Measurements from ENCODE around the gene LYAR. TPM values are rescaled to one million over a fixed set of nuclear protein-coding genes. Genes with fewer than 3 reads are reported as not detected.

LYAR gene
- total RNA-seq, 1 experiment from 2014 or later: 15.7 TPM

- no peak overlapping the region for H3K27ac ChIP-seq
- no peaks in the 10 kb centered on the region for H4K20me1 ChIP-seq (ENCODE audit: insufficient read depth)
- H3K4me3 ChIP-seq: no peak overlapping the region
- ChIA-PET CTCF (no interaction called here), POLR2A (ENCODE audit: unreplicated experiment) (no interaction called here)
- no peak overlapping the region for H3K4me2 ChIP-seq
- H3K9me3 ChIP-seq (ENCODE audit: insufficient read depth, low read depth): no peaks in the 10 kb centered on the region
- intact Hi-C loops (cut with micrococcal nuclease; ENCODE audit: unreplicated experiment): no loop called here
- H3F3A ChIP-seq (ENCODE audit: insufficient read depth, low read depth): no peaks in the 10 kb centered on the region
- H3K79me2 ChIP-seq (ENCODE audit: low read depth): no peaks in the 10 kb centered on the region
- no TSS peak for BruUV-seq (replicated peaks)
- H3K36me3 ChIP-seq (ENCODE audit: low read depth): no peaks in the 10 kb centered on the region
- H2AFZ ChIP-seq: no peak overlapping the region
- no peaks in the 10 kb centered on the region for H3K27me3 ChIP-seq (ENCODE audit: insufficient read depth, low read depth)
- TF ChIP-seq, protein P1, sequence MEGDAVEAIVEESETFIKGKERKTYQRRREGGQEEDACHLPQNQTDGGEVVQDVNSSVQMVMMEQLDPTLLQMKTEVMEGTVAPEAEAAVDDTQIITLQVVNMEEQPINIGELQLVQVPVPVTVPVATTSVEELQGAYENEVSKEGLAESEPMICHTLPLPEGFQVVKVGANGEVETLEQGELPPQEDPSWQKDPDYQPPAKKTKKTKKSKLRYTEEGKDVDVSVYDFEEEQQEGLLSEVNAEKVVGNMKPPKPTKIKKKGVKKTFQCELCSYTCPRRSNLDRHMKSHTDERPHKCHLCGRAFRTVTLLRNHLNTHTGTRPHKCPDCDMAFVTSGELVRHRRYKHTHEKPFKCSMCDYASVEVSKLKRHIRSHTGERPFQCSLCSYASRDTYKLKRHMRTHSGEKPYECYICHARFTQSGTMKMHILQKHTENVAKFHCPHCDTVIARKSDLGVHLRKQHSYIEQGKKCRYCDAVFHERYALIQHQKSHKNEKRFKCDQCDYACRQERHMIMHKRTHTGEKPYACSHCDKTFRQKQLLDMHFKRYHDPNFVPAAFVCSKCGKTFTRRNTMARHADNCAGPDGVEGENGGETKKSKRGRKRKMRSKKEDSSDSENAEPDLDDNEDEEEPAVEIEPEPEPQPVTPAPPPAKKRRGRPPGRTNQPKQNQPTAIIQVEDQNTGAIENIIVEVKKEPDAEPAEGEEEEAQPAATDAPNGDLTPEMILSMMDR (conservative IDR thresholded peaks at IDR 0.05): no peak
- TF ChIP-seq EZH2 (IDR thresholded peaks at IDR 0.05; ENCODE audit: low read depth): no peak
- no peaks in the 10 kb centered on the region for H3K9me2 ChIP-seq (ENCODE audit: insufficient read depth)
- no peaks in the 10 kb centered on the region for H3K4me1 ChIP-seq (replicated peaks; ENCODE audit: insufficient read depth)
- no peak for DNase-seq
These were observed 36.2 kb upstream of the LYAR start for GRCh38 chr4:4326166-4326565.

DNA sequence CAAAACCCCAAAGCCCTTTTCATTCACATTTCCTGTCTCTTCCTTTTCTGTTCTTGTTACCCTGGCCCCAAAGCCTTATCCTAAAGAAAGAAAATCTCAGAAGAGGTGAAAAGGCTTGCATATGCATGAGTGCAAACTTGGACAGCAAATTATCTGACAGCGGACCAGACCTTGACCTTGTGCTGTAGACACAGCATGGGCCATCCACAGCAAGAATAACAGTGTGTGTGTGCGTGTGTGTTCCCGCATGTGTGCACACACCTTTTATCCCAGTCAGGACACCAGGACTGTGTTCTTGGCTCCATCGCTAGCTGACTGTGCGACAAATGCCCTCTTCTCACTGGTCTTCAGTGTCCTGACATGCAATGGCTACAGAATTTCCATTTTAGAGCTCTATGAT, 35.4 kb upstream of the LYAR start:
- no peak overlapping the region for H3K4me2 ChIP-seq
- intact Hi-C loops (cut with micrococcal nuclease; ENCODE audit: unreplicated experiment): no loop called here
- H3K4me1 ChIP-seq (replicated peaks; ENCODE audit: insufficient read depth): no peaks in the 10 kb centered on the region
- BruUV-seq (replicated peaks): no TSS peak
- H2AFZ ChIP-seq: no peak overlapping the region
- no peaks in the 10 kb centered on the region for H3K36me3 ChIP-seq (ENCODE audit: low read depth)
- TF ChIP-seq, protein P1 (conservative IDR thresholded peaks at IDR 0.05): no peak
- no peak for TF ChIP-seq EZH2 (IDR thresholded peaks at IDR 0.05; ENCODE audit: low read depth)
- H3K79me2 ChIP-seq (ENCODE audit: low read depth): no peaks in the 10 kb centered on the region
- CTCF ChIA-PET: no interaction called here
- no peaks in the 10 kb centered on the region for H3K9me3 ChIP-seq (ENCODE audit: insufficient read depth, low read depth)
- no peaks in the 10 kb centered on the region for H3K9me2 ChIP-seq (ENCODE audit: insufficient read depth)
- H4K20me1 ChIP-seq (ENCODE audit: insufficient read depth): no peaks in the 10 kb centered on the region
- H3K27me3 ChIP-seq (ENCODE audit: insufficient read depth, low read depth): no peaks in the 10 kb centered on the region
- no peak for DNase-seq
- no peaks in the 10 kb centered on the region for H3F3A ChIP-seq (ENCODE audit: insufficient read depth, low read depth)
- H3K27ac ChIP-seq: no peak overlapping the region
- no peak overlapping the region for H3K4me3 ChIP-seq
- POLR2A ChIA-PET (ENCODE audit: unreplicated experiment): no interaction called here

GRCh38 chr4:4323705-4324534, 34.0 kb upstream of the LYAR start:
- ChIA-PET POLR2A (ENCODE audit: unreplicated experiment) (interaction anchor here (0.6 kb wide), 1 partner anchor 1862 kb away, joined by 5 read pairs; no protein-coding TSS in a partner anchor), CTCF (no interaction called here)
- H3K4me1 ChIP-seq (replicated peaks; ENCODE audit: insufficient read depth): no peaks in the 10 kb centered on the region
- DNase-seq: no peak
- H3K9me3 ChIP-seq (ENCODE audit: insufficient read depth, low read depth): no peaks in the 10 kb centered on the region
- no peak overlapping the region for H3K4me3 ChIP-seq
- H3K27me3 ChIP-seq (ENCODE audit: insufficient read depth, low read depth): no peaks in the 10 kb centered on the region
- H3K9me2 ChIP-seq (ENCODE audit: insufficient read depth): no peaks in the 10 kb centered on the region
- H3K27ac ChIP-seq: no peak overlapping the region
- no peaks in the 10 kb centered on the region for H3F3A ChIP-seq (ENCODE audit: insufficient read depth, low read depth)
- intact Hi-C loops (cut with micrococcal nuclease; ENCODE audit: unreplicated experiment): no loop called here
- H2AFZ ChIP-seq: no peak overlapping the region
- no peaks in the 10 kb centered on the region for H3K79me2 ChIP-seq (ENCODE audit: low read depth)
- H3K4me2 ChIP-seq: no peak overlapping the region
- no peak for TF ChIP-seq EZH2 (IDR thresholded peaks at IDR 0.05; ENCODE audit: low read depth)
- TF ChIP-seq, protein P1 (conservative IDR thresholded peaks at IDR 0.05): no peak
- no peaks in the 10 kb centered on the region for H3K36me3 ChIP-seq (ENCODE audit: low read depth)
- BruUV-seq (replicated peaks): no TSS peak
- H4K20me1 ChIP-seq (ENCODE audit: insufficient read depth): no peaks in the 10 kb centered on the region
